Smooth muscle cell of the coronary artery (primary cell): Measurements from ENCODE around the gene FAM24A. TPM values are rescaled to one million over a fixed set of nuclear protein-coding genes. Genes with fewer than 3 reads are reported as not detected.

Experiments used
- total RNA-seq: library from RNA; depleted of rRNA; stranded (reverse); fragments of >200 nt; gene quantifications from 2 replicates; pipeline ENCODE4 v1.2.3, GENCODE V29; 2014; ENCODE audit warnings: low replicate concordance

The FAM24A gene, protein sequence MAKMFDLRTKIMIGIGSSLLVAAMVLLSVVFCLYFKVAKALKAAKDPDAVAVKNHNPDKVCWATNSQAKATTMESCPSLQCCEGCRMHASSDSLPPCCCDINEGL
- not detected in 2 replicates for total RNA-seq

DNA sequence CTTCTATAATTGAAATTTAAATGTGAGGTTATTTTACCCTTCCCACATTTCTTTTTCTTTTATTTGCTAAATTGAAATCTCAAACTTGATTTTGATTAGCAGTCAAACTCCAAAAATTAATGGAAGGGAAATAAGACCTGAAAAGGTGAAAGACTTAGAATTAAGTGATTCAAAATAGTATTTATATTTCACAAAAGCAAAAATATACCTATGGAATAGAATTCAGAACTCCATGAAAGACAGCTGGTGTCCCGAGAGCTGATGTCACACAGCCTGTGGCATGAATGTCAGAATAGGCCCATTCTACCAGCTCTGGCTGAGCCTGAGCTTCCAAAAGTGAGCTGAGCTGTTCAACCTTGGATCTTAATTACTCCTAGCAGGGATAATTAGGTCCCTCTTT is at the start of gene FAM24A:
Gene FAM24A, plus strand, starts transcription at position 301 of the 400 bp plus-strand sequence. CDS start 1,025 bp downstream, outside the sequence.

DNA sequence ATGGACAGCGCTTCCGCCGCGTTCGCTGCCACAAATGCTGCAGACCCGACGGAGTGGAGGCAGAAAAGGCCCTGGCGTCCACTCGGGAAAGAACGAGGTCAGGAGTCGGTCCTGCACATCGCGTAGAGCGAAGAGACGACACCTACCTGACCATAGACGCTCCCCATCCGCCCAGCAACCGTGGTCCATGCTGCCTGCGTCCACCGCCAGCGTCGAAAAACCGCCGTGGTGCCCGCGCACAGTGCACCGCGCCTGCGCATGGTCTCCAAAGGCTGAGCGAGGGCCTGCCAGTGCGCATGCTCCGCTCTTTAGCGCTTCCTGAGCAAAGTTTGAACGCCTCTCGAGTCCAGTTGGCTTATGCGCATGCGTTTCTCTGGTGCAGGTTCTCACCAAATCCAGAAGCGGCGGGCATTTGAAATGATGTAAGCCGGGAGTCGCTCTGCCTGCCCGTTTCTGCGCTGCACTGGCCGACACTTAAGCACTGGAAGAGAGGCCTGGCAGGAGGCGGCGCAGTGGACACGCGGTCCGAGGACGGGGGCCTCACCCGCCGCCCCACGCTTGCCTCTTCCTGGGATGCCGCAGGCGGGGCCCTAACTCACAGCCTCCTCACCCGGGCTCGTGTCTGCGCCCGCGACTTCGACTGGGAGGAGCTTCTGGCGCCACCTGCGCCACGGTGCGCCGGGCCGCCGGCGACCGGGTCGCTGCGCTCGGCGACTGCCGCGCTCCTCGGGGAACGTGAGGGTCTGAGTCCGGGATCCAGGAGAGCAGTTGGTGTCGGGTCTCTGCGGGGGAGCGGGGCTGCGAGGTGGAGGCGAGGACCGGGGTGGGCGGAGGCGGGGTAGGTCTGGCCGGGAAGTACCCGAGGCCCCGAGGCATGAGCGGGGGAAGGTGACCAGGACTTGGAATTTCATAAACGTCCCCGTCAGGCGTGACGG is 30.8 kb upstream of the FAM24A start, which contains the start of gene FAM24B:
Gene FAM24B, minus strand, starts transcription at position 243 of the 935 bp plus-strand sequence. CDS start 29,066 bp downstream, outside the sequence.

DNA sequence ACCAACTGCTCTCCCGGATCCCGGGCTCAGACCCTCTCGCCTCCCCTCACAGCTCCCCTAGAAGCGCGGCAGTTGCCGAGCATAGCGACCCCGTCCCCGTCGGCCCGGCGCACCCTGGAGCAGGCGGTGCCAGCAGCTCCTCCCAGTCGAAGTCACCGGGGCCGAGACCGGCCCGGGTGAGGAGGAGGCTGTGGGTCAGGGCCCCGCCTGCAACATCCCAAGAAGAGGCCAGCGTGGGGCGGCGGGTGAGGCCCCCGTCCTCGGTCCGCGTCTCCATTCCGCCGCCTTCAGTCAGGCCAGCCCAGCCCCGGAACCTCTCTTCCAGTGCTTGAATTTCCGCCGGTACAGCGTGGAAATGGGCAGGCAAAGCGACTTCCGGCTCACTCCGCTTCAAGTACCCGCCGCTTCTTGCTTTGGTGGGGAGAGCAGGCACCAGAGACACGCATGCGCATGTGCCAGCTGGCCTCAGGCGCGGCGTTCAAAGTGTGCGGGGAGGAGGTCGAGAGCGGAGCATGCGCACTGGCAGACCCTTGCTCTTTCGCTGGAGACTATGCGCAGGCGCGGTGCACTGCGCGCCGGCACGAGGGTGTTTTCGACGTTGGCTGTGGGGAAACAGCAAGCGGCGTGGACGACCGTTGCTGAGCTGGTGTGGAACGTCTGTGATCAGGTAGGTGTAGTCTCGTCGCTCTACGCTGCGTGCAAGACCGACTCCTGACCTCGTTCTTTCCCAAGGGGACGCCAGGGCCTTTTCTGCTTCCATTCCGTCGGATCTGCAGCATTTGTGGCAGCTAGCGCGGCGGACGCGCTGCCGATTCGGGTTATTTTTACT is 43.7 kb downstream of the FAM24A start, which contains the start of gene C10orf88:
Gene C10orf88, minus strand, starts transcription at position 326 of the 829 bp plus-strand sequence. Its CDS starts 49 bp downstream, at position 277.

Other genes starting within 250 kb of the FAM24A start
- not detected in 2 replicates for gene C10orf120, start 210.8 kb upstream of the FAM24A start, total RNA-seq
- 0.30 and 0.47 TPM in 2 replicates for gene CUZD1, start 64.8 kb upstream of the FAM24A start, total RNA-seq
- 3.8 and 4.3 TPM in 2 replicates for gene FAM24B, start 31.0 kb upstream of the FAM24A start, total RNA-seq
- 6.1 and 12.2 TPM in 2 replicates for gene C10orf88, start 43.6 kb downstream of the FAM24A start, total RNA-seq
- 2.7 and 5.5 TPM in 2 replicates for gene PSTK, start 69.8 kb downstream of the FAM24A start, total RNA-seq
- 1.1 and 2.2 TPM in 2 replicates for gene IKZF5, start 98.2 kb downstream of the FAM24A start, total RNA-seq
- 3.5 and 5.4 TPM in 2 replicates for gene ACADSB, start 98.4 kb downstream of the FAM24A start, total RNA-seq
- not detected in 2 replicates for gene HMX3, start 225.4 kb downstream of the FAM24A start, total RNA-seq
- not detected in 2 replicates for gene HMX2, start 237.5 kb downstream of the FAM24A start, total RNA-seq
- gene BUB3, start 243.8 kb downstream of the FAM24A start, total RNA-seq = 125 and 184 TPM in 2 replicates